Measurements from ENCODE around the gene NGEF.

NGEF gene

GRCh38 chr2:233051241-233052149 is 38.4 kb upstream of the NGEF start:
- H3K4me3 ChIP-seq (ENCODE audit: low read depth, low read length), result no peak overlapping the region
- in situ Hi-C loops (cut with HindIII; ENCODE audit: low sequenced_read_pairs), result no loop called here
- peak; percentile 72 for DNase-seq (ENCODE audit: low read depth)
- TF ChIP-seq CTCF (IDR thresholded peaks at IDR 0.05; ENCODE audit: low read depth, low read length, missing control alignments), result no peak

GRCh38 chr2:233049194-233049761 is 36.2 kb upstream of the NGEF start:
- peak; percentile 26 for DNase-seq (ENCODE audit: low read depth)
- no peak for TF ChIP-seq CTCF (IDR thresholded peaks at IDR 0.05; ENCODE audit: low read depth, low read length, missing control alignments)
- no peak overlapping the region for H3K4me3 ChIP-seq (ENCODE audit: low read depth, low read length)
- in situ Hi-C loops (cut with HindIII; ENCODE audit: low sequenced_read_pairs), result no loop called here

- in situ Hi-C loops (cut with HindIII; ENCODE audit: low sequenced_read_pairs), result no loop called here
- no peak overlapping the region for H3K4me3 ChIP-seq (ENCODE audit: low read depth, low read length)
- DNase-seq (ENCODE audit: low read depth), result no peak
- TF ChIP-seq CTCF (IDR thresholded peaks at IDR 0.05; ENCODE audit: low read depth, low read length, missing control alignments), result no peak
These were observed 35.6 kb upstream of the NGEF start for GRCh38 chr2:233048569-233049193.

- DNase-seq (ENCODE audit: low read depth), result no peak
- H3K4me3 ChIP-seq (ENCODE audit: low read depth, low read length), result no peak overlapping the region
- in situ Hi-C loops (cut with HindIII; ENCODE audit: low sequenced_read_pairs), result no loop called here
- no peak for TF ChIP-seq CTCF (IDR thresholded peaks at IDR 0.05; ENCODE audit: low read depth, low read length, missing control alignments)
These were observed 34.6 kb upstream of the NGEF start for GRCh38 chr2:233047667-233048066.

GRCh38 chr2:233047206-233047605 is 34.1 kb upstream of the NGEF start:
- DNase-seq (ENCODE audit: low read depth), result no peak
- no peak overlapping the region for H3K4me3 ChIP-seq (ENCODE audit: low read depth, low read length)
- in situ Hi-C loops (cut with HindIII; ENCODE audit: low sequenced_read_pairs), result no loop called here
- no peak for TF ChIP-seq CTCF (IDR thresholded peaks at IDR 0.05; ENCODE audit: low read depth, low read length, missing control alignments)

GRCh38 chr2:233044974-233045605 is 32.0 kb upstream of the NGEF start:
- H3K4me3 ChIP-seq (ENCODE audit: low read depth, low read length), result no peak overlapping the region
- no peak for DNase-seq (ENCODE audit: low read depth)
- no peak for TF ChIP-seq CTCF (IDR thresholded peaks at IDR 0.05; ENCODE audit: low read depth, low read length, missing control alignments)
- in situ Hi-C loops (cut with HindIII; ENCODE audit: low sequenced_read_pairs), result no loop called here
